Activated naive CD4-positive, alpha-beta T cell treated with anti-CD3 and anti-CD28 coated beads, Interleukin-2, amount 50 U/mL, for 24 hours (primary cell): ENCODE results near the gene PRSS50.

Experiments
- H3K27ac Mint-ChIP-seq: one replicate; pipeline ENCODE4 v1.8.0; 2021; ENCODE audit warnings: mild to moderate bottlenecking, mixed read lengths
- H3K27me3 Mint-ChIP-seq: one replicate; pipeline ENCODE4 v1.8.0; 2021; ENCODE audit warnings: mixed read lengths
- H3K36me3 Mint-ChIP-seq: one replicate; pipeline ENCODE4 v1.8.0; 2021; ENCODE audit warnings: mixed read lengths
- H3K4me1 Mint-ChIP-seq: one replicate; pipeline ENCODE4 v1.8.0; 2021; ENCODE audit warnings: mixed read lengths
- H3K4me3 Mint-ChIP-seq: one replicate; pipeline ENCODE4 v1.8.0; 2021; ENCODE audit warnings: mild to moderate bottlenecking, mixed read lengths
- H3K9me3 Mint-ChIP-seq: one replicate; pipeline ENCODE4 v1.8.0; 2021; ENCODE audit warnings: mixed read lengths

The PRSS50 gene

GRCh38 chr3:46714728-46715506, 2.8 kb downstream of the PRSS50 start:
- Mint-ChIP-seq H3K36me3 (no peaks in the 10 kb centered on the region), H3K9me3 (no peaks in the 10 kb centered on the region), H3K4me3 (no peak overlapping the region), H3K27me3 (peaks cover 3% of the 10 kb centered on the region), H3K27ac (no peak overlapping the region), H3K4me1 (no peaks in the 10 kb centered on the region)

GRCh38 chr3:46713898-46714552, 3.6 kb downstream of the PRSS50 start:
- Mint-ChIP-seq H3K27me3 (peaks cover 3% of the 10 kb centered on the region), H3K4me1 (no peaks in the 10 kb centered on the region), H3K27ac (no peak overlapping the region), H3K4me3 (no peak overlapping the region), H3K9me3 (no peaks in the 10 kb centered on the region), H3K36me3 (no peaks in the 10 kb centered on the region)

- H3K36me3 Mint-ChIP-seq: no peaks in the 10 kb centered on the region
- no peaks in the 10 kb centered on the region for H3K9me3 Mint-ChIP-seq
- H3K4me1 Mint-ChIP-seq: no peaks in the 10 kb centered on the region
- no peak overlapping the region for H3K27ac Mint-ChIP-seq
- peaks cover under 1% of the 10 kb centered on the region for H3K27me3 Mint-ChIP-seq
- no peak overlapping the region for H3K4me3 Mint-ChIP-seq
Observed at GRCh38 chr3:46713050-46713897, 4.4 kb downstream of the PRSS50 start.

- H3K27me3 Mint-ChIP-seq: no peaks in the 10 kb centered on the region
- no peak overlapping the region for H3K27ac Mint-ChIP-seq
- H3K4me1 Mint-ChIP-seq: no peaks in the 10 kb centered on the region
- no peak overlapping the region for H3K4me3 Mint-ChIP-seq
- no peaks in the 10 kb centered on the region for H3K36me3 Mint-ChIP-seq
- H3K9me3 Mint-ChIP-seq: no peaks in the 10 kb centered on the region
Observed at GRCh38 chr3:46712191-46713049, 5.2 kb downstream of the PRSS50 start.

- H3K27me3 Mint-ChIP-seq: no peaks in the 10 kb centered on the region
- H3K4me3 Mint-ChIP-seq: no peak overlapping the region
- H3K27ac Mint-ChIP-seq: no peak overlapping the region
Observed at GRCh38 chr3:46711760-46712159, 5.9 kb downstream of the PRSS50 start.

GRCh38 chr3:46711305-46711704, 6.4 kb downstream of the PRSS50 start:
- no peaks in the 10 kb centered on the region for H3K4me1 Mint-ChIP-seq
- no peaks in the 10 kb centered on the region for H3K27me3 Mint-ChIP-seq
- H3K4me3 Mint-ChIP-seq: no peak overlapping the region
- no peak overlapping the region for H3K27ac Mint-ChIP-seq
- H3K36me3 Mint-ChIP-seq: no peaks in the 10 kb centered on the region
- no peaks in the 10 kb centered on the region for H3K9me3 Mint-ChIP-seq

More at GRCh38 chr3:46711760-46712159, 5.9 kb downstream of the PRSS50 start:
- Mint-ChIP-seq H3K9me3 (no peaks in the 10 kb centered on the region), H3K4me1 (no peaks in the 10 kb centered on the region), H3K36me3 (no peaks in the 10 kb centered on the region)

- H3K4me1 Mint-ChIP-seq: no peaks in the 10 kb centered on the region
- H3K36me3 Mint-ChIP-seq: no peaks in the 10 kb centered on the region
- H3K4me3 Mint-ChIP-seq: no peak overlapping the region
- H3K9me3 Mint-ChIP-seq: no peaks in the 10 kb centered on the region
- no peak overlapping the region for H3K27ac Mint-ChIP-seq
- H3K27me3 Mint-ChIP-seq: no peaks in the 10 kb centered on the region
Observed at GRCh38 chr3:46710671-46711295, 6.9 kb downstream of the PRSS50 start.

GRCh38 chr3:46710229-46710628, 7.4 kb downstream of the PRSS50 start:
- no peaks in the 10 kb centered on the region for H3K4me1 Mint-ChIP-seq
- no peaks in the 10 kb centered on the region for H3K36me3 Mint-ChIP-seq
- no peaks in the 10 kb centered on the region for H3K9me3 Mint-ChIP-seq
- H3K4me3 Mint-ChIP-seq: no peak overlapping the region
- no peaks in the 10 kb centered on the region for H3K27me3 Mint-ChIP-seq
- no peak overlapping the region for H3K27ac Mint-ChIP-seq

- no peaks in the 10 kb centered on the region for H3K4me1 Mint-ChIP-seq
- H3K27me3 Mint-ChIP-seq: no peaks in the 10 kb centered on the region
- no peak overlapping the region for H3K27ac Mint-ChIP-seq
- H3K4me3 Mint-ChIP-seq: no peak overlapping the region
- H3K36me3 Mint-ChIP-seq: no peaks in the 10 kb centered on the region
- no peaks in the 10 kb centered on the region for H3K9me3 Mint-ChIP-seq
Observed at GRCh38 chr3:46709721-46710120, 7.9 kb downstream of the PRSS50 start.

- Mint-ChIP-seq H3K27ac (no peak overlapping the region), H3K4me3 (no peak overlapping the region), H3K4me1 (no peaks in the 10 kb centered on the region), H3K9me3 (no peaks in the 10 kb centered on the region), H3K27me3 (no peaks in the 10 kb centered on the region), H3K36me3 (no peaks in the 10 kb centered on the region)
Observed at GRCh38 chr3:46709157-46709654, 8.5 kb downstream of the PRSS50 start.

- H3K4me1 Mint-ChIP-seq: no peaks in the 10 kb centered on the region
- H3K27ac Mint-ChIP-seq: no peak overlapping the region
- H3K4me3 Mint-ChIP-seq: no peak overlapping the region
- H3K27me3 Mint-ChIP-seq: no peaks in the 10 kb centered on the region
- H3K36me3 Mint-ChIP-seq: no peaks in the 10 kb centered on the region
- H3K9me3 Mint-ChIP-seq: no peaks in the 10 kb centered on the region
Observed at GRCh38 chr3:46708401-46709156, 9.1 kb downstream of the PRSS50 start.

- Mint-ChIP-seq H3K4me3 (no peak overlapping the region), H3K4me1 (no peaks in the 10 kb centered on the region), H3K9me3 (no peaks in the 10 kb centered on the region), H3K36me3 (no peaks in the 10 kb centered on the region), H3K27ac (no peak overlapping the region), H3K27me3 (no peaks in the 10 kb centered on the region)
Observed at GRCh38 chr3:46707601-46708011, 10.1 kb downstream of the PRSS50 start.

- Mint-ChIP-seq H3K36me3 (no peaks in the 10 kb centered on the region), H3K27me3 (no peaks in the 10 kb centered on the region), H3K4me1 (peaks cover 6% of the 10 kb centered on the region)
Observed at GRCh38 chr3:46706771-46707582, 10.7 kb downstream of the PRSS50 start.

More at GRCh38 chr3:46706771-46707582, 10.7 kb downstream of the PRSS50 start:
- Mint-ChIP-seq H3K27ac (no peak overlapping the region), H3K9me3 (no peaks in the 10 kb centered on the region), H3K4me3 (no peak overlapping the region)
